ENCODE measurements around the gene POLR3K.
"Not testable (repeated sequence)": the region's sequence is repeated elsewhere in the genome, so short reads cannot be mapped to it uniquely, and the experiment has no call there.

The POLR3K gene

DNA sequence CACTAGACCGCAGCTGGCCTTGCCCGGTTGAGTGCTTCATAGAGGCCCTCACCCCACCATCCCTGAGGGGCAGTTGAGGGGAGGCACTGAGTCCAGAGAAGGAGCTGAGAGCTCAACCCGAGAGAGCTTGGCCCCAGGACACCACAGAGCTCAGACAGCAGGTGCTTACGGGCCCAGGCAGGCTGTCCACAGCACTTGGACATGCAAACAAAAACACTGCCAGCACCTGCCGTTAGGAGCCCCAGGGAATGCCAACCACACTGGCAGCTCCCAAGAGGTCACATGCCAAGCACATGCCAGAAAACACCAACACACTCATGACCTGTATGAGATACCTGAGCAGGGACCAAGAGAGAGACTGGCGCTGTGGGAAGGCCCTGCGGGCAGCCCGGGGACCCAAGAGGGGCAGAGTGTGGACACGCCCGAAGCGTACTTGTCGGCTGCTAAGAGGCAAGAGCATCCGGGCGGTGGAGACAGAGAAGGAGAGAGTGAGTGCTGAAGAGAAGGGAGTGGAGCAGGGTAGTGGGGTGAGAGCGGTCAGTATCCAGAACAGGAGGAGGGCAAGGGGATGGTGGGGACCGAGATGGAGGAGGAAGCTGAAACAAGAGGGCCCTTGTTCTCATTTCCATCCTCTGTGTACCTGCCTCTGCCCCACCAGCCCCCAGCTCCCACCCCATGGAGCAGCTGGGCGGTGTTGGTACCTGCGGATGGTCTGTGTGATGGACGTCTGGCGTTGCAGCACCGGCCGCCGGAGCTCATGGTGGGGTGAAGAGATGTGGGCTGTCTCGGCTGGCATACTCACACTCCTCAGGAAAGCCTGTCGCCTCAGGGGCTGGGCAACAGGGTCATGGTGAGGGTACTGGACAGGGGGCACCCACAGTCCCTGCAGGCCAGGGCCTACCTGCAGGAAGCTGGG lies 10.8 kb upstream of the POLR3K start:
- no peak for DNase-seq (ENCODE audit: low spot score)

DNA sequence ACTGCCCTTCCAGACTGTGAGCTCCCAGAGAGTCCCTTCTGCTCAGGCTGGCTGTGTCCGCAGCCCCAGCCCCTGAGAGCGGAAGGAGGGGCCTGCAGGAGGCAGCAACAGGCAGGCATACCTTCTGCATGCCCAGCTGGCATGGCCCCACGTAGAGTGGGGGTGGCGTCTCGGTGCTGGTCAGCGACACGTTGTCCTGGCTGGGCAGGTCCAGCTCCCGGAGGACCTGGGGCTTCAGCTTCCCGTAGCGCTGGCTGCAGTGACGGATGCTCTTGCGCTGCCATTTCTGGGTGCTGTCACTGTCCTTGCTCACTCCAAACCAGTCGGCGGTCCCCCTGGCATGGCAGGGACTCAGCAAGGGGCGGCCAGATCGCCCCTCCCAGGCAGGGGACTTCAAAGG lies 10.1 kb upstream of the POLR3K start:
- no peak for DNase-seq (ENCODE audit: low spot score)

DNA sequence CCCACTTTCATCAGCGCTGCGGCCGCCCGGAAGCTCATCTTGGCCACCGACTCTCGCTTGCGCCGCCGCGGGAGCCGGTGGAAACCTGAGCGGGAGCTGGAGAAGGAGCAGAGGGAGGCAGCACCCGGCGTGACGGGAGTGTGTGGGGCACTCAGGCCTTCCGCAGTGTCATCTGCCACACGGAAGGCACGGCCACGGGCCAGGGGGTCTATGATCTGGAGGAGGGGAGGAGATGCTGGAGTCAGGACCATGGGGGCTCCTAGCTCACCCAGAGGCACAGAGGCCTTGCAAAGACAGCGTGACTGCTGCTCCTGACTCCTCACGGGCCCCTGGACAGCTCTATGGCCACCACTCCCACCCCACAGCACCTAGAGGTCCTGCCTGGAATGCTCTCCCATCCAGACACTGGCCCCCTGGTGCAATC lies 9.6 kb upstream of the POLR3K start:
- no peak for DNase-seq (ENCODE audit: low spot score)

DNA sequence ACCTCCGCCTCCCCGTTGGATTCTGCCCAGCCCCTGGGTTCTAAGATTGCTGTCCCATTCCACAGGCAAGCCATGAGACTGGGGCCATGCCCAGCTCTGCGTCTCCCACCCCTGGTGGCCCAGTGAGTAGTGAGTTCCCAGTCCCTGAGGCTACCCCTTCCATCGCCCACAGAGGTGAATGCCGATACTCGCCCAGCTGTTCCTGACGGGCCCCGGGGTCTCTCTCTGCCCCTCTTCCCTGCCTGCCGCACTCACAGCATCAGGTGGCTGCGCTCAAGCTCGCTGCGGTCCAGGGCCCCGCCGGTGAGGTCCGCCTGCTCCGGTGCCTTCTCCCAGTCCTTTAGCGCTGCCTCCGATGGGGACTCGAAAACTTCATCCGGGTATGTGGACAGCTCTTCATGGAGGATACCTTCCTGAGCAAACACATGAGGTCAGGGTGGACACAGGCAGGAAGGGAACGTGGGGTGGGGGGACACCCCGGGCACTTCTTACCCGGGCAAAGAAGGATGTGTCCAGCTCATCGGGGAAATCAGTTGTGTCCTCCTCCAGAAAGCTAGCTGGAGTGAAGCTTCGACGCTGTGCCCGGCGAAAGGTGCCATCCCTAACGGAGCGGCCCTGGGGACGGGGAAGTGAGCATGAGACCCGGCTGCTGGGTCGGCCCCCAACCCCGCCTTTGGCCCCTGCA lies 9.0 kb upstream of the POLR3K start:
- DNase-seq (ENCODE audit: low spot score), result no peak

GRCh38 chr16:61879-62281 lies 8.5 kb upstream of the POLR3K start:
- DNase-seq (ENCODE audit: low spot score), result no peak

- no peak for DNase-seq (ENCODE audit: low spot score)
Measured at GRCh38 chr16:60929-61878, 7.8 kb upstream of the POLR3K start.

- DNase-seq (ENCODE audit: low spot score), result no peak
Measured at GRCh38 chr16:60166-60565, 6.8 kb upstream of the POLR3K start.

DNA sequence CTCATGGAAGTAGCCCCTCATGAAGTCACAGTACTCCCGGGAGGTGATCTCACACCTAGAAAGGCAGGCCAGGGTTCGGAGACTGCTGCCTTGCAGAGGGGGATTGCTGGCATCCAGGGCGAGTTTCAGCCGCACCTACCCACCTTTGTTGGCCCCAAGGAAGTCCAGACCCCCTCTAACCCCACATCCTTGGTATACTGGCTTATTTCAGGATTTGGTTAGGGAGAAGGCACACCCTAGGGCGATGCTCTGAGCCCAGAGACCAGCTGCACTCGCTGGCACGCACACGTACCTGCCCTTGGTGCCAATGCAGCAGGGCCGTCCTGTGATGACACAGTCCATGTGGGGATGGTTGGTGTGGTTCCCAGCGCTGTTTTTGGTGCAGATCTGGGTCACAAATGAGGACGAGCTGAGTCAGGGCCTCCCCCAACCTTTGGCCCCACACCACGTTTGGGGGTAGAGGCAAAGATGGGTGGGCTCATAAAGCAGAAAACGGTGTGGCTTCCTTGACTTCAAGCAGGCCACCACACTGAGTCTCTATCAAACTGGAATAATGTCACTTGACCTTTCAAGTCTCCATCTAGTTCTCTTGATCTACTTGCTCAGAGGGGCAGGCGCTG lies 6.1 kb upstream of the POLR3K start:
- no peak for DNase-seq (ENCODE audit: low spot score)

DNA sequence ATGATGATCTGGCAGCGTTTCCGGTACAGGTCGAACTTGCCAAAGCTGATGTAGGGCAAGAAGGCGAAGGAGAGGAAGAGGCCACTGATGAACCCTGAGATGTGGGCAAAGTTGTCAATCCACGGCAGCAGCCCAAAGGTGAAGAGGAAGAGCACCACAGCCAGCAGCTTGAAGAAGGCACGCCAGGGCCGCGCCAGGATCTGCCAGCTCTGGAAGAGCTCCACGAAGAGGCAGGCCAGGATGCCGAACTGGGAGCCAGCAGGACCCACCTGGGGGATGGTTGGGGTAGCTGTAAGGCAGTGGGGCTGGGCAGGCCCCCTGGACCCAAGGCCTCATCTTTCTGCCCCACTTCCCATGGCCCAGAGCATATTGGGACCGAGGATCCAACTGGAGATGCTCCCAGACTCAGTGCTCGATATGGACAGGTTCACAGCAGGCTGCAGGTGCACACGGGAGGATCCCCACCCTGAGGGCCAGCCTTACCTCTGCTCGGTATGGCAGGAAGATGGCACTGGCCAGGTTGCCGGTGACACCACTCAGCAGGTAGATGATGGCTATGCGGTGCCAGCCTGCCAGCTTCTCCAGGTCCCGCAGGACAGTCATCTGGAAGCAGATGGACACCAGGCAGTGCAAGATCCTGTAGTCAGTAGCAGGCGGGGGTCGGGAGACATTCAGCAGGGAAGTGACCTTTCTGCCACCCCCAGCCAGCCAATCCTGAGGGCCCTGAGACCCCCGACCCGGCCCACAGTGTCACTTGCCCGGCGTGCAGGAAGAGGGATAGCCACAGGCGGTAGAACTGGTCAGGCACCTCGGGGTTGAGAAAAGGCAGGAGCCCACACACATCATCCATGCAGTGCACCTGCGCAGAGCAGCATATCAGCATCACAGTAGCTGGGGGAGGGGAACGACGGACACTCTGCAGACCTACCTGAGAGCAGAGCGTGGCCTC lies 5.4 kb upstream of the POLR3K start:
- DNase-seq (ENCODE audit: low spot score), result no peak

DNA sequence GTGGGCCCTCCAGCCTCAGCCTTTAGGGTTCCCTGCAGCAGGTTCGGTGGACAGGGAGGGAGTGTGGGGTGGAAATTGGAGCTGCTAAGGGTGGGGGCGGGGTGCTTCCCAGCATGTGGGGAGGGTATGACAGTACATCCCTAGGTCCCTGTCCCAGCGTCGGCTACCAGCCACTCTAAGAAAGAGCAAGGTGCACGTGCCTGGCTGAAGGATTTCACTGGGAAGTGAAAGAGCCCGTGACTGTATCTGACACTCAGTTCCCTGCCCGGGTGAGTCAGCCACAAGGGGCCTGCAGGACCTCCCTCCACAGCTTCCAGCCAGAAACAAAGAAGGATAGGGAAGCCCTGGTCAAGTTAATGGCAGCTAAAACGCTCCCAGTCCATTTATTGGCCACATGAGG lies 4.3 kb upstream of the POLR3K start:
- DNase-seq (ENCODE audit: low spot score), result no peak

- DNase-seq (ENCODE audit: low spot score), result no peak
Measured at GRCh38 chr16:56231-56927, 3.0 kb upstream of the POLR3K start.

- DNase-seq (ENCODE audit: low spot score), result no peak
Measured at GRCh38 chr16:55571-56136, 2.2 kb upstream of the POLR3K start.

- no peak for DNase-seq (ENCODE audit: low spot score)
Measured at GRCh38 chr16:54237-54581, 801 bp upstream of the POLR3K start.

DNA sequence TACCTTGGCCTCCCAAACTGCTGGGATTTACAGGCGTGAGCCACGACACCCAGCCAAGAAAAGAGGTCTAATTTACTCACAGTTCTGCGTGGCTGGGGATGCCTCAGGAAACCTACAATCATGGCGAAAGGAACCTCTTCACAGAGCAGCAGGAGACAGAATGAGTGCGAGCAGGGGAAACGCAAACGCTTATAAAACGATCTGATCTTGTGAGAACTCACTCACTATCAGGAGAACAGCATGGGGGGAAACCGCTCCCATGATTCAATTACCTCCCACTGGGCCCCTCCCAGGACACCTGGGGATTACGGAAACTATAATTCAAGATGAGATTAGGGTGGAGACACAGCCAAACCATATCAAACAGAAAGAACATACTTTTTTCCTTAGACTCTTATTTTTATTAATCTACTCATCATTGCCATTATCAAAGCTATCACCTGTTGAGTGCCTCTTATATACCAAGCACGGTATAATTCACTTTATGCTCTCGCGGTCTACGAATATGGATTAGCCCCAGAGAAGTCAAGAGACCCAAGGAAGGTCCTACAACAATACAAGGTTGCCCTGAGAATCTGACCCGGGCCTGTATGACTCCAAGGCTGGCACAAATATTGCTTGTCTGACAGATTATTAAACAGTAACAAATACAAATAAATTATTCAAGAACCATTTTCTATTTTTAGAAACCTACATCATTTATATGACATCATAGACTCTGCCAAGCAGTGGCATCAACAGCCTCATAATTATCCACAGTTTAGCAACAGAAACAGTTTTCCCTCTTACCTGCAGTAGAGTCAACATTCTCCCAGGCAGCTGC lies 2.4 kb downstream of the POLR3K start:
- no peak for DNase-seq (ENCODE audit: low spot score)

GRCh38 chr16:47234-47633 lies 6.2 kb downstream of the POLR3K start:
- no peak for DNase-seq (ENCODE audit: low spot score)

GRCh38 chr16:46510-46909 lies 6.9 kb downstream of the POLR3K start:
- not testable (repeated sequence) for DNase-seq (ENCODE audit: low spot score)

GRCh38 chr16:45454-45853 lies 8.0 kb downstream of the POLR3K start:
- DNase-seq (ENCODE audit: low spot score), result no peak

GRCh38 chr16:44655-45054 lies 8.8 kb downstream of the POLR3K start:
- no peak for DNase-seq (ENCODE audit: low spot score)

DNA sequence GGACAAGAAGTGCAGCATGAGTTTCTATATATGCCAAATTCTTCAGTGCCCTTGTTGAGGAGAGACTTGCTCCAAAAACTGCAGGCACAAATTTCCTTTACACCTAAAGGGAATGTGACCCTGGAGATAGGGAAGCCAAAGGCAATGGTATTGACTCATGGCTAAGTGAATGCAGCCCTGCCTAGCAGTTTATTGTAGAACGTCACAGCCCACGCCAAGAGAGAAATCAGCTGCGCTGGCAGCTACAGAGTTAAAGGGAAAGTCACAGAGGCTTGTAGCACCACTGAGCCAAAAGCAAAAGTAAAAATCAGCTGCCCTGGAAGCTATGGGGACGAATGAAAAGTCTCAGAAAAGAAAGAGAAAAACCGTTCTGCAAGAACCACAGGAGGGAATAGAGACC lies 10.1 kb downstream of the POLR3K start:
- no peak for DNase-seq (ENCODE audit: low spot score)
